Left ventricle myocardium inferior (tissue), 1 donor: ENCODE measurements around the gene ELAPOR1. TPM values are rescaled to one million over a fixed set of nuclear protein-coding genes. Genes with fewer than 3 reads are reported as not detected.

Experiments used
- DNase-seq: peaks from one replicate; pipeline ENCODE4 v3.0.0-alpha.2; 2020
- H3K27ac ChIP-seq: fragments of 200-600 bp; replicated peaks from 2 replicates; pipeline ENCODE4 v1.8.0; 2021
- H3K27me3 ChIP-seq: fragments of 200-600 bp; 2 replicates; pipeline ENCODE4 v1.8.0; 2021; ENCODE audit warnings: low read depth
- H3K36me3 ChIP-seq: fragments of 200-600 bp; 2 replicates; pipeline ENCODE4 v1.8.0; 2021
- H3K4me1 ChIP-seq: fragments of 200-600 bp; 2 replicates; pipeline ENCODE4 v1.8.0; 2021
- H3K4me3 ChIP-seq: fragments of 200-600 bp; 2 replicates; pipeline ENCODE4 v1.8.0; 2021; ENCODE audit warnings: mild to moderate bottlenecking, moderate library complexity
- H3K9me3 ChIP-seq: fragments of 200-600 bp; replicated peaks from 2 replicates; pipeline ENCODE4 v1.8.0; 2021
- CTCF ChIP-seq: fragments of 200-600 bp; IDR thresholded peaks from 2 replicates; pipeline ENCODE4 v1.8.0; 2021; ENCODE audit warnings: antibody characterized with exemption, mild to moderate bottlenecking, borderline replicate concordance
- intact Hi-C: fragments of 100-400 bp; cut with micrococcal nuclease; formaldehyde crosslinking; loops from one replicate; pipeline ENCODE4 v1.11.0; 2022
- total RNA-seq: library from RNA; stranded (reverse); fragmentation: NEBNext Ultra II Directional; extraction: Animal tissue kit (Norgen Biotek cat#: 25700); gene quantifications from one replicate; pipeline ENCODE4 v1.2.1, GENCODE V29; 2021
- donor health status: DM: no; HTN: yes; CAD: no; lungs with severe emphysema.

Gene ELAPOR1
- total RNA-seq, 1 donor from 2014 or later, result 0.19 TPM

GRCh38 chr1:109116286-109116685 is 2.4 kb downstream of the ELAPOR1 start:
- Histone ChIP-seq H3K4me1 (peaks cover 25% of the 10 kb centered on the region), H3K27me3 (peaks cover 46% of the 10 kb centered on the region)
- intact Hi-C loops, result no loop called here

GRCh38 chr1:109118089-109118488 is 4.2 kb downstream of the ELAPOR1 start:
- DNase-seq, result no peak

More at GRCh38 chr1:109116286-109116685, 2.4 kb downstream of the ELAPOR1 start:
- H3K4me3 ChIP-seq, result no peak overlapping the region
- TF ChIP-seq CTCF, result no peak
- no peaks in the 10 kb centered on the region for H3K9me3 ChIP-seq
- H3K27ac ChIP-seq, result no peak overlapping the region
- DNase-seq, result no peak
- H3K36me3 ChIP-seq, result no peaks in the 10 kb centered on the region

GRCh38 chr1:109120356-109120755 is 6.4 kb downstream of the ELAPOR1 start:
- no peak overlapping the region for H3K27ac ChIP-seq
- no peaks in the 10 kb centered on the region for H3K4me1 ChIP-seq
- H3K36me3 ChIP-seq, result no peaks in the 10 kb centered on the region
- H3K27me3 ChIP-seq, result peaks cover 27% of the 10 kb centered on the region
- H3K9me3 ChIP-seq, result no peaks in the 10 kb centered on the region
- intact Hi-C loops, result no loop called here
- no peak for TF ChIP-seq CTCF
- no peak for DNase-seq
- no peak overlapping the region for H3K4me3 ChIP-seq

More at GRCh38 chr1:109118089-109118488, 4.2 kb downstream of the ELAPOR1 start:
- Histone ChIP-seq H3K36me3 (no peaks in the 10 kb centered on the region), H3K9me3 (no peaks in the 10 kb centered on the region), H3K27me3 (peaks cover 49% of the 10 kb centered on the region), H3K27ac (no peak overlapping the region), H3K4me1 (peaks cover 14% of the 10 kb centered on the region), H3K4me3 (no peak overlapping the region)
- intact Hi-C loops, result no loop called here
- TF ChIP-seq CTCF, result no peak

DNA sequence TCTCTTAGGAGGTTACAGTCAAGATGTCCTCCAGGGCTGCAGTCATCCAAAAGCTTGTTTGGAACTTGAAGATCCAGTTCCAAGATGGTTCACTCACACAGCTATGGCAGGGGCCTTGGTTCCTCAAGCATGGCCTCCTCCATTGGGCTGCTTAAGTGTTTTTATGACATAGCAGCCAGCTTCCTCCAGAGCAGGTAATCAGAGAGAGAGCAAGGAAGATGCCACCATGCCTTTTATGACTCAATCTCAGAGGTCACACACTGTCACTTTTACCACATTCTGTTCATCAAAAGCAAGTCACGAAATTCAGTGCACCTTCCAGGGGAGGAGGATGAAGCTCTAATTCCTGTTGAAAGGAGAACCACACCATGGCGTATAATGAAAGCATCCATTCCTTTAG is 17.1 kb downstream of the ELAPOR1 start:
- Histone ChIP-seq H3K9me3 (no peaks in the 10 kb centered on the region), H3K4me1 (peaks cover 18% of the 10 kb centered on the region)
- intact Hi-C loops, result no loop called here

GRCh38 chr1:109131800-109132199 is 17.9 kb downstream of the ELAPOR1 start:
- Histone ChIP-seq H3K27me3 (no peaks in the 10 kb centered on the region), H3K9me3 (no peaks in the 10 kb centered on the region), H3K4me3 (no peak overlapping the region), H3K27ac (no peak overlapping the region), H3K36me3 (no peaks in the 10 kb centered on the region), H3K4me1 (peaks cover 18% of the 10 kb centered on the region)
- intact Hi-C loops, result no loop called here
- no peak for TF ChIP-seq CTCF
- no peak for DNase-seq

More for the DNA sequence above, 17.1 kb downstream of the ELAPOR1 start:
- Histone ChIP-seq H3K4me3 (no peak overlapping the region), H3K27ac (no peak overlapping the region), H3K27me3 (no peaks in the 10 kb centered on the region), H3K36me3 (no peaks in the 10 kb centered on the region)
- TF ChIP-seq CTCF, result no peak
- DNase-seq, result no peak
